Measurements from ENCODE around the gene DNAH14. TPM values are rescaled to one million over a fixed set of nuclear protein-coding genes. Genes with fewer than 3 reads are reported as not detected.

The DNAH14 gene
- total and polyA plus RNA-seq, 10 of the 15 experiments (the other 5 are each of a cell fraction or from before 2014, with no cell fraction given): 2.0 to 7.9 (median 4.8) TPM

GRCh38 chr1:225435487-225435886 lies 506.0 kb downstream of the DNAH14 start (continued):
- no peak for TF ChIP-seq ZNF592 (IDR thresholded peaks at IDR 0.05)
- no peak for TF ChIP-seq LARP7 (IDR thresholded peaks at IDR 0.05)
- no peak for TF ChIP-seq MXI1 (IDR thresholded peaks at IDR 0.05; ENCODE audit: low read depth, low read length)
- TF ChIP-seq SIX5 (IDR thresholded peaks at IDR 0.05; ENCODE audit: low read depth, low read length, severe bottlenecking): no peak
- TF ChIP-seq ZBTB11 (CRISPR knock-in tag; IDR thresholded peaks at IDR 0.05): no peak
- TF ChIP-seq CEBPZ (IDR thresholded peaks at IDR 0.05; ENCODE audit: low read depth, low read length): no peak
- no peak for TF ChIP-seq ESRRA (IDR thresholded peaks at IDR 0.05; ENCODE audit: low read length)
- no peak for TF ChIP-seq FOXK2 (IDR thresholded peaks at IDR 0.05)

All from GM12878 (cell line).